Liver (tissue), 9 donors: ENCODE measurements around the gene CDH4. TPM values are rescaled to one million over a fixed set of nuclear protein-coding genes. Genes with fewer than 3 reads are reported as not detected.

ENCODE experiments used
- DNase-seq: peaks from one replicate; pipeline ENCODE4 v3.0.0-alpha.2; 2017; ENCODE audit warnings: low spot score
- H3K27ac ChIP-seq, 2 donors: one replicate each; pipeline ENCODE4 v1.7.0; 2013; ENCODE audit warnings: inconsistent platforms in 2 of 2, low read length in 2 of 2, control low read depth in 1 of 2, low read depth in 1 of 2, mild to moderate bottlenecking in 1 of 2
- H3K27me3 ChIP-seq, 4 donors: one replicate each; pipeline versions ENCODE4 v1.6.1 to v1.7.0; 2013; ENCODE audit warnings: low read length in 3 of 4, inconsistent platforms in 1 of 4, mild to moderate bottlenecking in 1 of 4, moderate library complexity in 1 of 4; ENCODE audit not compliant: control insufficient read depth in 4 of 4, insufficient read depth in 4 of 4
- H3K36me3 ChIP-seq, 4 donors: one replicate each; pipeline versions ENCODE4 v1.6.1 to v1.7.0; 2013; ENCODE audit warnings: low read length in 3 of 4, mild to moderate bottlenecking in 3 of 4, low read depth in 1 of 4, moderate library complexity in 1 of 4; ENCODE audit not compliant: control insufficient read depth in 4 of 4, insufficient read depth in 3 of 4
- H3K4me1 ChIP-seq, 4 donors: one replicate each; pipeline versions ENCODE4 v1.6.1 to v1.7.0; 2013; ENCODE audit warnings: low read length in 3 of 4, mild to moderate bottlenecking in 3 of 4, moderate library complexity in 1 of 4; ENCODE audit not compliant: control insufficient read depth in 4 of 4, insufficient read depth in 4 of 4
- H3K4me3 ChIP-seq, 3 donors: one replicate each; pipeline versions ENCODE4 v1.6.1 to v1.7.0; 2013; ENCODE audit warnings: low read length in 3 of 3, control low read depth in 1 of 3, low read depth in 1 of 3, mild to moderate bottlenecking in 1 of 3
- H3K9ac ChIP-seq, 2 donors: one replicate each; pipeline ENCODE4 v1.7.0; 2013; ENCODE audit warnings: low read length in 2 of 2, mild to moderate bottlenecking in 2 of 2, moderate library complexity in 2 of 2, control low read depth in 1 of 2, low read depth in 1 of 2
- H3K9me3 ChIP-seq, 4 donors: one replicate each; pipeline versions ENCODE4 v1.6.1 to v1.7.0; 2013; ENCODE audit warnings: low read length in 3 of 4; ENCODE audit not compliant: control insufficient read depth in 4 of 4
- EGR1 ChIP-seq, 2 donors: IDR thresholded peaks; 2 replicates each; pipeline ENCODE4 v1.6.1; 2016 to 2018; ENCODE audit warnings: antibody characterized with exemption in 2 of 2, low read depth in 2 of 2
- FOXA1 ChIP-seq: IDR thresholded peaks from 2 replicates; pipeline ENCODE4 v1.6.1; 2016; ENCODE audit warnings: antibody characterized with exemption
- FOXA2 ChIP-seq: IDR thresholded peaks from 2 replicates; pipeline ENCODE4 v1.6.1; 2016; ENCODE audit warnings: antibody characterized with exemption
- GABPA ChIP-seq, 2 donors: IDR thresholded peaks in 1 of 2; conservative IDR thresholded peaks in 1 of 2; 2 replicates each; pipeline ENCODE4 v1.6.1; 2016; ENCODE audit warnings: antibody characterized with exemption in 2 of 2, mild to moderate bottlenecking in 1 of 2, moderate library complexity in 1 of 2
- HNF4A ChIP-seq, 2 donors: conservative IDR thresholded peaks; 2 replicates each; pipeline ENCODE4 v1.6.1; 2016; ENCODE audit warnings: antibody characterized with exemption in 2 of 2, mild to moderate bottlenecking in 2 of 2
- HNF4G ChIP-seq: IDR thresholded peaks from 2 replicates; pipeline ENCODE4 v1.6.1; 2016; ENCODE audit warnings: antibody characterized with exemption
- JUND ChIP-seq, 2 donors: IDR thresholded peaks; 2 replicates each; pipeline ENCODE4 v1.6.1; 2016; ENCODE audit warnings: antibody characterized with exemption in 2 of 2
- NR2F2 ChIP-seq: IDR thresholded peaks from 2 replicates; pipeline ENCODE4 v1.6.1; 2016; ENCODE audit warnings: antibody characterized with exemption
- RAD21 ChIP-seq, 2 donors: IDR thresholded peaks; 2 replicates each; pipeline ENCODE4 v1.6.1; 2016; ENCODE audit warnings: antibody characterized with exemption in 2 of 2, mild to moderate bottlenecking in 2 of 2
- RXRA ChIP-seq, 2 donors: IDR thresholded peaks; 2 replicates each; pipeline ENCODE4 v1.6.1; 2017 to 2018; ENCODE audit warnings: antibody characterized with exemption in 2 of 2, mild to moderate bottlenecking in 1 of 2
- SP1 ChIP-seq: IDR thresholded peaks from 2 replicates; pipeline ENCODE4 v1.6.1; 2018; ENCODE audit warnings: antibody characterized with exemption, mild to moderate bottlenecking
- TAF1 ChIP-seq: conservative IDR thresholded peaks from 2 replicates; pipeline ENCODE4 v1.6.1; 2016; ENCODE audit warnings: antibody characterized with exemption, mild to moderate bottlenecking
- YY1 ChIP-seq: IDR thresholded peaks from 2 replicates; pipeline ENCODE4 v1.6.1; 2016; ENCODE audit warnings: antibody characterized with exemption, mild to moderate bottlenecking
- WGBS: extraction: QIAGEN DNeasy Blood & Tissue Kit; methylation state at CpG from one replicate; pipeline ENCODE4 v1.1.7; 2013; 5-methylcytosine and 5-hydroxymethylcytosine counted together
- polyA plus RNA-seq, 2 donors: library from polyadenylated mRNA; stranded (reverse) in 1 of 2; unstranded in 1 of 2; fragments of 200-250 nt in 1 of 2; fragments of >200 nt in 1 of 2; fragmentation: Nextera tagmentation in 1 of 2; extraction: Ambion mirVana in 1 of 2; gene quantifications; one replicate each; pipeline versions ENCODE4 v1.2.1 to v1.2.3, GENCODE V29; 2013 to 2015
- total RNA-seq, 2 donors: library from RNA; depleted of rRNA; stranded (reverse); fragments of >200 nt; gene quantifications; one replicate each; pipeline ENCODE4 v1.2.3, GENCODE V29; 2014
- TF ChIP-seq, protein P1 (sequence below): IDR thresholded peaks from 2 replicates; pipeline ENCODE4 v1.6.1; 2016; ENCODE audit warnings: antibody characterized with exemption
- TF ChIP-seq, protein P2 (sequence below): fragments of 150-350 bp; IDR thresholded peaks from 2 replicates; pipeline ENCODE4 v1.5.1; 2017; ENCODE audit warnings: improper control_type of control experiment, low read depth, low read length; ENCODE audit not compliant: missing input control
- TF ChIP-seq, protein P3 (sequence below): IDR thresholded peaks from 2 replicates; pipeline ENCODE4 v1.6.1; 2016; ENCODE audit warnings: antibody characterized with exemption
- TF ChIP-seq, protein P4 (sequence below): IDR thresholded peaks from 2 replicates; pipeline ENCODE4 v1.6.1; 2016; ENCODE audit warnings: antibody characterized with exemption
- TF ChIP-seq, protein P5 (sequence below): IDR thresholded peaks from 2 replicates; pipeline ENCODE4 v1.6.1; 2016; ENCODE audit warnings: antibody characterized with exemption, mild to moderate bottlenecking
- donor health status: healthy.
- donor health status: healthy.
- donor health status: healthy.
- donor health status: healthy.
- donor health status: healthy.

Gene CDH4
- total and polyA plus RNA-seq, 4 donors: 0.03 to 0.25 (median 0.19) TPM; not detected in 1

DNA sequence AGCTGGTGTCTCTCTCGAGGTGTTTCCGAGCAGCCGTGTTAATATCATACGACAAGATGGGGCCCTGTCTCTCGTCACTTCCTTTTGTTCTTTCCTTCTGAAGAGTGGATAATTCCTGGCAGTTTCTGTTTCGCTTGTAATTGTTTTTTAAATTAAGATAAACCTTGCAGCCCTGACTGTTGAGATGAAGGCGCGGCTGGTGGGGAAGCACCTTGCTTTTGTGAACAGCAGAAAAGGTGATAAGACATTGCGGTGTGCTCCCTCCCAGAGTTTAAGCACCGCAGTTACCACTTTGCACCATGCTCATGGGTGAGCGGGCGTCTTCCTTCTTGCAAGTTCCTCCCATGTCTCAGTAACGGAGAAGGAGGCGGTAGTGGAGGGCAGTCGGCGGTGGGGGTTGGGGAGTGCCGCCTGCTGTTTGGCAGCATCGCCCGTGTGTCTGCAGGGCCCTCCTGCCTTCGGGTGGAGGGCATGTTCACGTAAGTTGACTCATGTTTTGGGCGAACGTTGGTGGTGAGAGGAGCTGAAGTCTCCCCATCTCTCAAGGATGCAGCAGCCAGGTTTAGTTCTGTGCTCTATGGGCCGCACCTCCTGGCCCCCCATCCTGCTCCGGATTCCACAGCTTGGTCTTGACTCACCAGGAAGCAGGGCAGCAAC, 467.8 kb downstream of the CDH4 start:
- H3K27me3 ChIP-seq: no peaks in the 10 kb centered on the region
- TF ChIP-seq SP1 (no peak), RAD21 (IDR thresholded peaks at IDR 0.05) (no peak), GABPA (IDR thresholded peaks at IDR 0.05 in 1 of 2, conservative IDR thresholded peaks at IDR 0.05 in 1 of 2) (no peak), FOXA1 (no peak), JUND (IDR thresholded peaks at IDR 0.05) (no peak), FOXA2 (no peak), EGR1 (IDR thresholded peaks at IDR 0.05; ENCODE audit: low read depth in 2 of 2) (no peak)
- TF ChIP-seq, protein P1, sequence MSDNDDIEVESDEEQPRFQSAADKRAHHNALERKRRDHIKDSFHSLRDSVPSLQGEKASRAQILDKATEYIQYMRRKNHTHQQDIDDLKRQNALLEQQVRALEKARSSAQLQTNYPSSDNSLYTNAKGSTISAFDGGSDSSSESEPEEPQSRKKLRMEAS: no peak
- TF ChIP-seq, protein P2, sequence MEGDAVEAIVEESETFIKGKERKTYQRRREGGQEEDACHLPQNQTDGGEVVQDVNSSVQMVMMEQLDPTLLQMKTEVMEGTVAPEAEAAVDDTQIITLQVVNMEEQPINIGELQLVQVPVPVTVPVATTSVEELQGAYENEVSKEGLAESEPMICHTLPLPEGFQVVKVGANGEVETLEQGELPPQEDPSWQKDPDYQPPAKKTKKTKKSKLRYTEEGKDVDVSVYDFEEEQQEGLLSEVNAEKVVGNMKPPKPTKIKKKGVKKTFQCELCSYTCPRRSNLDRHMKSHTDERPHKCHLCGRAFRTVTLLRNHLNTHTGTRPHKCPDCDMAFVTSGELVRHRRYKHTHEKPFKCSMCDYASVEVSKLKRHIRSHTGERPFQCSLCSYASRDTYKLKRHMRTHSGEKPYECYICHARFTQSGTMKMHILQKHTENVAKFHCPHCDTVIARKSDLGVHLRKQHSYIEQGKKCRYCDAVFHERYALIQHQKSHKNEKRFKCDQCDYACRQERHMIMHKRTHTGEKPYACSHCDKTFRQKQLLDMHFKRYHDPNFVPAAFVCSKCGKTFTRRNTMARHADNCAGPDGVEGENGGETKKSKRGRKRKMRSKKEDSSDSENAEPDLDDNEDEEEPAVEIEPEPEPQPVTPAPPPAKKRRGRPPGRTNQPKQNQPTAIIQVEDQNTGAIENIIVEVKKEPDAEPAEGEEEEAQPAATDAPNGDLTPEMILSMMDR: no peak
- TF ChIP-seq, protein P3, sequence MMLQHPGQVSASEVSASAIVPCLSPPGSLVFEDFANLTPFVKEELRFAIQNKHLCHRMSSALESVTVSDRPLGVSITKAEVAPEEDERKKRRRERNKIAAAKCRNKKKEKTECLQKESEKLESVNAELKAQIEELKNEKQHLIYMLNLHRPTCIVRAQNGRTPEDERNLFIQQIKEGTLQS: no peak
- TF ChIP-seq, protein P4, sequence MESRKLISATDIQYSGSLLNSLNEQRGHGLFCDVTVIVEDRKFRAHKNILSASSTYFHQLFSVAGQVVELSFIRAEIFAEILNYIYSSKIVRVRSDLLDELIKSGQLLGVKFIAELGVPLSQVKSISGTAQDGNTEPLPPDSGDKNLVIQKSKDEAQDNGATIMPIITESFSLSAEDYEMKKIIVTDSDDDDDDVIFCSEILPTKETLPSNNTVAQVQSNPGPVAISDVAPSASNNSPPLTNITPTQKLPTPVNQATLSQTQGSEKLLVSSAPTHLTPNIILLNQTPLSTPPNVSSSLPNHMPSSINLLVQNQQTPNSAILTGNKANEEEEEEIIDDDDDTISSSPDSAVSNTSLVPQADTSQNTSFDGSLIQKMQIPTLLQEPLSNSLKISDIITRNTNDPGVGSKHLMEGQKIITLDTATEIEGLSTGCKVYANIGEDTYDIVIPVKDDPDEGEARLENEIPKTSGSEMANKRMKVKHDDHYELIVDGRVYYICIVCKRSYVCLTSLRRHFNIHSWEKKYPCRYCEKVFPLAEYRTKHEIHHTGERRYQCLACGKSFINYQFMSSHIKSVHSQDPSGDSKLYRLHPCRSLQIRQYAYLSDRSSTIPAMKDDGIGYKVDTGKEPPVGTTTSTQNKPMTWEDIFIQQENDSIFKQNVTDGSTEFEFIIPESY: no peak

DNA sequence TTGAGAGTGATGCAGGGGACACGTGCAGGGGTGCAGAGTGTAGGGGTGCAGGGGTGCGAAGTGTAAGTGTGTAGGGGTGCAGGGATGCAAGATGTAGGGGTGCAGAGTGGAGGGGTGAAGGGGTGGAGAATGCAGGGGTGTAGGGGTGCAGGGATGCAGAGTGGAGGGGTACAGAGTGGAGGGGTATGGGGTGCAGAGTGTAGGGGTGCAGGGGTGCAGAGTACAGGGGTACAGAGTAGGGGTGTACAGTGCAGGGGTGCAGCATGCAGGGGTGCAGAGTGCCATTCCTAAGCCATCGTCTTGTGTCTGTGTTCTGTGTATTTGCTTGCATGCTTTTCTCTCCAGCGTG, 468.3 kb downstream of the CDH4 start:
- no peak overlapping the region for H3K4me3 ChIP-seq
- no peaks in the 10 kb centered on the region for H3K4me1 ChIP-seq
- 60% methylated on average over 4 of the region's 4 CpGs for WGBS
- no peaks in the 10 kb centered on the region for H3K27me3 ChIP-seq
- peaks cover 8 to 17% (median 11%) of the 10 kb centered on the region in 4 donors for H3K9me3 ChIP-seq
- no peak for DNase-seq
- TF ChIP-seq RXRA (IDR thresholded peaks at IDR 0.05) (no peak), EGR1 (IDR thresholded peaks at IDR 0.05; ENCODE audit: low read depth in 2 of 2) (no peak), GABPA (IDR thresholded peaks at IDR 0.05 in 1 of 2, conservative IDR thresholded peaks at IDR 0.05 in 1 of 2) (no peak), RAD21 (IDR thresholded peaks at IDR 0.05) (no peak), SP1 (no peak), YY1 (no peak), HNF4A (conservative IDR thresholded peaks at IDR 0.05) (no peak), JUND (IDR thresholded peaks at IDR 0.05) (no peak), TAF1 (no peak), NR2F2 (no peak), FOXA2 (no peak), HNF4G (no peak)
- TF ChIP-seq, protein P3: no peak
- TF ChIP-seq, protein P2: no peak
- TF ChIP-seq, protein P1: no peak
- TF ChIP-seq, protein P4: no peak
- TF ChIP-seq, protein P5, sequence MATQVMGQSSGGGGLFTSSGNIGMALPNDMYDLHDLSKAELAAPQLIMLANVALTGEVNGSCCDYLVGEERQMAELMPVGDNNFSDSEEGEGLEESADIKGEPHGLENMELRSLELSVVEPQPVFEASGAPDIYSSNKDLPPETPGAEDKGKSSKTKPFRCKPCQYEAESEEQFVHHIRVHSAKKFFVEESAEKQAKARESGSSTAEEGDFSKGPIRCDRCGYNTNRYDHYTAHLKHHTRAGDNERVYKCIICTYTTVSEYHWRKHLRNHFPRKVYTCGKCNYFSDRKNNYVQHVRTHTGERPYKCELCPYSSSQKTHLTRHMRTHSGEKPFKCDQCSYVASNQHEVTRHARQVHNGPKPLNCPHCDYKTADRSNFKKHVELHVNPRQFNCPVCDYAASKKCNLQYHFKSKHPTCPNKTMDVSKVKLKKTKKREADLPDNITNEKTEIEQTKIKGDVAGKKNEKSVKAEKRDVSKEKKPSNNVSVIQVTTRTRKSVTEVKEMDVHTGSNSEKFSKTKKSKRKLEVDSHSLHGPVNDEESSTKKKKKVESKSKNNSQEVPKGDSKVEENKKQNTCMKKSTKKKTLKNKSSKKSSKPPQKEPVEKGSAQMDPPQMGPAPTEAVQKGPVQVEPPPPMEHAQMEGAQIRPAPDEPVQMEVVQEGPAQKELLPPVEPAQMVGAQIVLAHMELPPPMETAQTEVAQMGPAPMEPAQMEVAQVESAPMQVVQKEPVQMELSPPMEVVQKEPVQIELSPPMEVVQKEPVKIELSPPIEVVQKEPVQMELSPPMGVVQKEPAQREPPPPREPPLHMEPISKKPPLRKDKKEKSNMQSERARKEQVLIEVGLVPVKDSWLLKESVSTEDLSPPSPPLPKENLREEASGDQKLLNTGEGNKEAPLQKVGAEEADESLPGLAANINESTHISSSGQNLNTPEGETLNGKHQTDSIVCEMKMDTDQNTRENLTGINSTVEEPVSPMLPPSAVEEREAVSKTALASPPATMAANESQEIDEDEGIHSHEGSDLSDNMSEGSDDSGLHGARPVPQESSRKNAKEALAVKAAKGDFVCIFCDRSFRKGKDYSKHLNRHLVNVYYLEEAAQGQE: no peak
- no peaks in the 10 kb centered on the region for H3K36me3 ChIP-seq
- no peak overlapping the region for H3K27ac ChIP-seq
- no peak overlapping the region for H3K9ac ChIP-seq

More for the DNA sequence above, 467.8 kb downstream of the CDH4 start:
- 42% methylated on average over 25 of the region's 25 CpGs for WGBS
- no peak overlapping the region for H3K4me3 ChIP-seq
- peaks cover 8 to 21% (median 11%) of the 10 kb centered on the region in 4 donors for H3K9me3 ChIP-seq
- no peak overlapping the region for H3K27ac ChIP-seq
- DNase-seq: no peak
- H3K4me1 ChIP-seq: no peaks in the 10 kb centered on the region
- H3K9ac ChIP-seq: no peak overlapping the region
- no peaks in the 10 kb centered on the region for H3K36me3 ChIP-seq
